HEK293 (cell line): ENCODE data around the gene LGALS12.
A peak's percentile ranks its signal among the peaks of the same experiment; 100 is the strongest.

Experiments
- CTCF ChIA-PET: fragments of 350-600 bp; formaldehyde crosslinking; extraction: SDS; loops from one replicate; lab custom pipeline; 2021; ENCODE audit warnings: antibody characterized with exemption; lab: Yijun Ruan, JAX
- POLR2A ChIA-PET: fragments of 300-600 bp; formaldehyde crosslinking; extraction: SDS; loops from one replicate; lab custom pipeline; 2020; ENCODE audit warnings: antibody characterized with exemption, inconsistent platforms; lab: Yijun Ruan, JAX
- H3K27ac ChIP-seq: fragments of 200-500 bp; sonication (Bioruptor generic); 2 replicates; pipeline ENCODE4 v1.5.1; 2014; ENCODE audit warnings: low read depth, low read length, control low read depth, inconsistent platforms; ENCODE audit errors: extremely low read depth
- H3K36me3 ChIP-seq, 2 experiments: fragments of 200-500 bp in 1 of 2; sonication (Bioruptor generic) in 1 of 2; 1 replicate in 1 of 2; 2 replicates in 1 of 2; pipeline ENCODE4 v1.5.1; 2014 to 2017; ENCODE audit warnings: inconsistent platforms in 2 of 2, low read length in 2 of 2; ENCODE audit not compliant: control insufficient read depth in 2 of 2, insufficient read depth in 1 of 2
- H3K4me1 ChIP-seq: fragments of 200-500 bp; sonication (Bioruptor generic); 2 replicates; pipeline ENCODE4 v1.5.1; 2014; ENCODE audit warnings: mild to moderate bottlenecking, low read length, inconsistent platforms; ENCODE audit not compliant: control insufficient read depth, insufficient read depth
- H3K4me3 ChIP-seq: 2 replicates; pipeline ENCODE4 v1.5.1; 2011; ENCODE audit warnings: low read depth, mild to moderate bottlenecking, control low read depth, low read length, moderate library complexity
- H3K9me3 ChIP-seq: fragments of 200-500 bp; sonication (Bioruptor generic); 2 replicates; pipeline ENCODE4 v1.5.1; 2014; ENCODE audit warnings: low read depth, low read length, inconsistent platforms; ENCODE audit not compliant: control insufficient read depth, insufficient read depth
- HOXC10 ChIP-seq: sonication (generic); formaldehyde crosslinking; IDR thresholded peaks from 2 replicates; pipeline ENCODE4 v1.8.1; 2023; ENCODE audit warnings: mild to moderate bottlenecking, missing genetic modification reagents
- KLF1 ChIP-seq: fragments of 450-650 bp; formaldehyde crosslinking; IDR thresholded peaks from 2 replicates; pipeline ENCODE4 v1.5.1; 2016; ENCODE audit warnings: missing biosample characterization, missing genetic modification characterization
- TCF7L2 ChIP-seq: IDR thresholded peaks from 2 replicates; pipeline ENCODE4 v1.6.1; 2011; ENCODE audit warnings: low read depth, mild to moderate bottlenecking, inconsistent platforms, low read length, moderate library complexity, borderline replicate concordance
- ZNF155 ChIP-seq: fragments of 450-650 bp; formaldehyde crosslinking; IDR thresholded peaks from 2 replicates; pipeline ENCODE4 v1.5.1; 2016; ENCODE audit warnings: missing biosample characterization, missing genetic modification characterization
- ZNF19 ChIP-seq: fragments of 450-650 bp; formaldehyde crosslinking; IDR thresholded peaks from 2 replicates; pipeline ENCODE4; 2016; ENCODE audit warnings: missing biosample characterization, missing genetic modification characterization, low read depth
- ZNF426 ChIP-seq: fragments of 450-650 bp; formaldehyde crosslinking; IDR thresholded peaks from 2 replicates; pipeline ENCODE4 v1.5.1; 2017; ENCODE audit warnings: missing biosample characterization, missing genetic modification characterization, mild to moderate bottlenecking, inconsistent platforms, moderate library complexity
- ZNF580 ChIP-seq: fragments of 450-650 bp; formaldehyde crosslinking; IDR thresholded peaks from 2 replicates; pipeline ENCODE4 v1.5.1; 2016; ENCODE audit warnings: missing biosample characterization, missing genetic modification characterization
- ZNF776 ChIP-seq: fragments of 450-650 bp; formaldehyde crosslinking; IDR thresholded peaks from 2 replicates; pipeline ENCODE4 v1.5.0; 2017; ENCODE audit warnings: missing biosample characterization, missing genetic modification characterization, borderline replicate concordance
- ZSCAN16 ChIP-seq: fragments of 450-650 bp; formaldehyde crosslinking; IDR thresholded peaks from 2 replicates; pipeline ENCODE4 v1.5.1; 2016; ENCODE audit warnings: missing biosample characterization, missing genetic modification characterization
- ZSCAN18 ChIP-seq: fragments of 450-650 bp; formaldehyde crosslinking; IDR thresholded peaks from 2 replicates; pipeline ENCODE4 v1.5.1; 2016; ENCODE audit warnings: missing biosample characterization, missing genetic modification characterization

The LGALS12 gene

GRCh38 chr11:63564056-63564774, 58.3 kb downstream of the LGALS12 start:
- Histone ChIP-seq H3K4me1 (no peaks in the 10 kb centered on the region), H3K27ac (no peak overlapping the region), H3K4me3 (no peak overlapping the region), H3K36me3 (no peaks in the 10 kb centered on the region), H3K9me3 (no peaks in the 10 kb centered on the region)
- no peak for TF ChIP-seq HOXC10
- no peak for TF ChIP-seq ZNF155 (tag by site-specific recombination)
- no peak for TF ChIP-seq ZNF426
- no peak for TF ChIP-seq ZNF776 (tag by site-specific recombination)
- TF ChIP-seq ZSCAN18 (tag by site-specific recombination) = no peak
- TF ChIP-seq ZNF19 (tag by site-specific recombination) = no peak
- no peak for TF ChIP-seq ZNF580 (tag by site-specific recombination)
- TF ChIP-seq ZSCAN16 (tag by site-specific recombination) = no peak
- POLR2A ChIA-PET = no interaction called here
- CTCF ChIA-PET = no interaction called here

- no peaks in the 10 kb centered on the region for H3K4me1 ChIP-seq
- no peaks in the 10 kb centered on the region for H3K9me3 ChIP-seq
- no peaks in the 10 kb centered on the region for H3K36me3 ChIP-seq
- POLR2A ChIA-PET = no interaction called here
- CTCF ChIA-PET = no interaction called here
- no peak overlapping the region for H3K4me3 ChIP-seq
- TF ChIP-seq KLF1 (tag by site-specific recombination) (peak; percentile 77), TCF7L2 (no peak)
- H3K27ac ChIP-seq = no peak overlapping the region
These were observed 59.0 kb downstream of the LGALS12 start for GRCh38 chr11:63564784-63565350.
